WERI-Rb-1 (cell line): Measurements from ENCODE around the gene EBLN2.

Experiments used
- DNase-seq: peaks from one replicate; pipeline ENCODE4 v3.0.0-alpha.2; 2020
- H3K27ac ChIP-seq: fragments of 250-450 bp; sonication (Bioruptor Pico); 2 replicates; pipeline ENCODE4 v1.5.1; 2020; ENCODE audit warnings: mild to moderate bottlenecking, moderate library complexity
- H3K27me3 ChIP-seq: fragments of 250-450 bp; sonication (Bioruptor Pico); 2 replicates; pipeline ENCODE4 v1.5.1; 2021; ENCODE audit warnings: mild to moderate bottlenecking, low read depth, moderate library complexity; ENCODE audit not compliant: insufficient read depth, severe bottlenecking
- H3K36me3 ChIP-seq: fragments of 250-450 bp; sonication (Bioruptor Pico); 2 replicates; pipeline ENCODE4 v1.5.1; 2020; ENCODE audit warnings: mild to moderate bottlenecking, moderate library complexity
- H3K4me3 ChIP-seq: 2 replicates; pipeline ENCODE4 v1.5.1; 2011; ENCODE audit warnings: low read depth, mild to moderate bottlenecking, control low read depth, low read length
- H3K9me3 ChIP-seq: fragments of 250-450 bp; sonication (Bioruptor Pico); 2 replicates; pipeline ENCODE4 v1.5.1; 2021; ENCODE audit warnings: mild to moderate bottlenecking, moderate library complexity; ENCODE audit not compliant: severe bottlenecking
- CTCF ChIP-seq: IDR thresholded peaks from 2 replicates; pipeline ENCODE4 v1.5.1; 2011; ENCODE audit warnings: low read depth, mild to moderate bottlenecking, control low read depth, inconsistent platforms, low read length

EBLN2 gene

GRCh38 chr3:73061416-73061815 lies at the start of gene EBLN2:
Gene EBLN2 (plus strand): TSS chr3:73061659. CDS start chr3:73062082, 423 bp downstream.
- Histone ChIP-seq H3K4me3 (no peak within 1 kb of the TSS), H3K9me3 (no peaks in the 10 kb centered on the region), H3K27me3 (no peaks in the 10 kb centered on the region), H3K36me3 (peaks cover 61% of the 10 kb centered on the region), H3K27ac (no peak within 1 kb of the TSS)
- DNase-seq = no peak
- no peak for TF ChIP-seq CTCF

GRCh38 chr3:73018298-73018697 lies 43.2 kb upstream of the EBLN2 start:
- no peaks in the 10 kb centered on the region for H3K9me3 ChIP-seq
- DNase-seq = no peak
- no peaks in the 10 kb centered on the region for H3K27me3 ChIP-seq
- H3K36me3 ChIP-seq = peaks cover 29% of the 10 kb centered on the region
- no peak overlapping the region for H3K27ac ChIP-seq
- H3K4me3 ChIP-seq = no peak overlapping the region
- TF ChIP-seq CTCF = no peak

GRCh38 chr3:73018790-73019441 lies 42.5 kb upstream of the EBLN2 start:
- no peak overlapping the region for H3K4me3 ChIP-seq
- H3K27ac ChIP-seq = no peak overlapping the region
- H3K36me3 ChIP-seq = peaks cover 26% of the 10 kb centered on the region
- no peak for TF ChIP-seq CTCF
- no peaks in the 10 kb centered on the region for H3K27me3 ChIP-seq
- no peaks in the 10 kb centered on the region for H3K9me3 ChIP-seq
- no peak for DNase-seq

- DNase-seq = no peak
- no peaks in the 10 kb centered on the region for H3K9me3 ChIP-seq
- no peaks in the 10 kb centered on the region for H3K27me3 ChIP-seq
- no peak overlapping the region for H3K27ac ChIP-seq
- peaks cover 15% of the 10 kb centered on the region for H3K36me3 ChIP-seq
- TF ChIP-seq CTCF = no peak
- no peak overlapping the region for H3K4me3 ChIP-seq
Observed at GRCh38 chr3:73021301-73021835, 40.1 kb upstream of the EBLN2 start.

GRCh38 chr3:73024836-73025235 lies 36.6 kb upstream of the EBLN2 start:
- no peak overlapping the region for H3K4me3 ChIP-seq
- no peak overlapping the region for H3K27ac ChIP-seq
- no peaks in the 10 kb centered on the region for H3K27me3 ChIP-seq
- TF ChIP-seq CTCF = no peak
- peaks cover 12% of the 10 kb centered on the region for H3K36me3 ChIP-seq
- DNase-seq = no peak
- H3K9me3 ChIP-seq = no peaks in the 10 kb centered on the region
